Mucosa of descending colon (tissue), 3 donors: ENCODE measurements around the gene S100PBP. TPM values are rescaled to one million over a fixed set of nuclear protein-coding genes. Genes with fewer than 3 reads are reported as not detected.
"Not testable (repeated sequence)": the region's sequence is repeated elsewhere in the genome, so short reads cannot be mapped to it uniquely, and the experiment has no call there.

Experiments
- ATAC-seq: fragments of 200-7000 bp; cut with Tn5 transposase; one replicate; pipeline ENCODE4 v1.9.1; 2020; ENCODE audit warnings: mild to moderate bottlenecking, moderate library complexity
- DNase-seq, 3 donors: peaks; one replicate each; pipeline ENCODE4 v3.0.0-alpha.2; 2020
- H3K36me3 ChIP-seq: fragments of 200-600 bp; one replicate; pipeline ENCODE4 v1.8.0; 2021; ENCODE audit warnings: low read depth, mild to moderate bottlenecking
- H3K4me1 ChIP-seq: fragments of 200-600 bp; one replicate; pipeline ENCODE4 v1.8.0; 2021; ENCODE audit warnings: low read depth, mild to moderate bottlenecking
- H3K4me3 ChIP-seq: fragments of 200-600 bp; one replicate; pipeline ENCODE4 v1.8.0; 2021; ENCODE audit warnings: mild to moderate bottlenecking
- H3K9me3 ChIP-seq: fragments of 200-600 bp; one replicate; pipeline ENCODE4 v1.8.0; 2021; ENCODE audit warnings: mild to moderate bottlenecking
- intact Hi-C, 2 donors: fragments of 100-400 bp; cut with DNase I in 1 of 2; cut with micrococcal nuclease in 1 of 2; formaldehyde crosslinking; loops; one replicate each; pipeline versions ENCODE4 v1.11.0 to v1.11.1; 2022; cut with DNase I, micrococcal nuclease
- total RNA-seq, 3 donors: library from RNA; stranded (reverse); fragmentation: NEBNext Ultra II Directional in 2 of 3; extraction: Animal tissue kit (Norgen Biotek cat#: 25700) in 2 of 3; gene quantifications; one replicate each; pipeline versions ENCODE4 v1.2.1 to v1.2.4, GENCODE V29; 2021 to 2023
- TF ChIP-seq, protein P1 (sequence below): fragments of 200-600 bp; IDR thresholded peaks from one replicate; pipeline ENCODE4 v1.8.0; 2022; ENCODE audit warnings: antibody characterized with exemption, mild to moderate bottlenecking
- donor health status: DM: no; HTN: no; CAD: no; lungs with moderate emphysema.
- donor health status: DM: no; HTN: no; CAD: no.
- donor health status: DM: no; HTN: yes; CAD: no.

The S100PBP gene
- total RNA-seq, 3 donors from 2014 or later: 23.7 to 38.8 (median 31.0) TPM

DNA sequence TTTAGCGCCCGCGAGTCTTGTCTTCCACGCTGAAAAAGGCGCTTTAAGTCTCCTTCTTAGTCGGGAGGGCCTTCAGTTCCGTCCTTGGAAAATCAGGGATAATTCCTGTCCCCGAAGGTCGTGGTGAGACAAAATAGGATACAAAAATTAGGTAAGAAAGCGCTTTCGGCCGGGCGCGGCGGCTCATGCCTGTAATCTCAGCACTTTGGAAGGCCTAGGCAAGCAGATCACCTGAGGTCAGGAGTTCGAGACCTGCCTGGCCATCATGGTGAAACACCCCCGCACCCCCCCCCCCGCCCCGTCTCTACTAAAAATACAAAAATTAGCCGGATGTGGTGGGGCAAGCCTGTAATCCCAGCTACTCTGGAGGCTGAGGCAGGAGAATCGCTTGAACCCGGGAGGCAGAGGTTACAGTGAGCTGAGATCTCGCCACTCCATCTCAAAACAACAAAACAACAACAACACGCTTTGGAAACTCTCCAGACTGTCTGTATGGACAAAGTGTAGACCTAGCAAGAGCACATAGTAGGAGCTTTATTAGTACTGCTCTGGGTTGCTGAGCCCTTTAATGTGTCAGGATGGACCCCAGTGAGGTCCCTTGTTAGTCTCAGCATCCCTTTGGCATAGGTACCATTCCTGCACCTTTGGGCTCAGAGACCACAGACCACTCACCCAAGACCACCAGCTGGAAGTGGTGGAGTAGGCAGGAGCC is 84.5 kb downstream of the S100PBP start:
- intact Hi-C loops: no loop called here
- DNase-seq (peak in 2 of 3 donors; percentile 35 to 56), ATAC-seq (no peak)
- TF ChIP-seq, protein P1, sequence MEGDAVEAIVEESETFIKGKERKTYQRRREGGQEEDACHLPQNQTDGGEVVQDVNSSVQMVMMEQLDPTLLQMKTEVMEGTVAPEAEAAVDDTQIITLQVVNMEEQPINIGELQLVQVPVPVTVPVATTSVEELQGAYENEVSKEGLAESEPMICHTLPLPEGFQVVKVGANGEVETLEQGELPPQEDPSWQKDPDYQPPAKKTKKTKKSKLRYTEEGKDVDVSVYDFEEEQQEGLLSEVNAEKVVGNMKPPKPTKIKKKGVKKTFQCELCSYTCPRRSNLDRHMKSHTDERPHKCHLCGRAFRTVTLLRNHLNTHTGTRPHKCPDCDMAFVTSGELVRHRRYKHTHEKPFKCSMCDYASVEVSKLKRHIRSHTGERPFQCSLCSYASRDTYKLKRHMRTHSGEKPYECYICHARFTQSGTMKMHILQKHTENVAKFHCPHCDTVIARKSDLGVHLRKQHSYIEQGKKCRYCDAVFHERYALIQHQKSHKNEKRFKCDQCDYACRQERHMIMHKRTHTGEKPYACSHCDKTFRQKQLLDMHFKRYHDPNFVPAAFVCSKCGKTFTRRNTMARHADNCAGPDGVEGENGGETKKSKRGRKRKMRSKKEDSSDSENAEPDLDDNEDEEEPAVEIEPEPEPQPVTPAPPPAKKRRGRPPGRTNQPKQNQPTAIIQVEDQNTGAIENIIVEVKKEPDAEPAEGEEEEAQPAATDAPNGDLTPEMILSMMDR: no peak
- H3K4me1 ChIP-seq: peaks cover 14% of the 10 kb centered on the region
- no peaks in the 10 kb centered on the region for H3K9me3 ChIP-seq
- peak overlapping the region; percentile 78 for H3K4me3 ChIP-seq
- no peaks in the 10 kb centered on the region for H3K36me3 ChIP-seq

DNA sequence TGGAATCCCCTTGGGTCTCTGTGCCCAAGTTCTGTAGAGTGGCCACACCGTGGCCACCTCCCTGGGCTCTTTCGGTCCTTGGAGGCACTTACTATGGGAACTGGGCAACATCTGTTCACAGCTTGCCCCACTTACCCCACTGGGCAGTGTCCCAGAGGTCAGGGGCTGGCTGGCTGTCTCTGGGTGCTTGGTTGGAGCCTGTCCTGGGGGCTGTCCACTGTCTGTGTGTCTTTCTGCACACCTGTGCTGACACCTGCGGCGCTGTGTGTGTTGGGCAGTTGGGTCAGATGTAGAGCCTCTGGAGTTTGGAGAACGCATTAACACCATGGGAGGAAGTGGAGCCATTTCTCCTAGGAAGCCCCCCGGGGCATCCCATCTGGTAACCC is 85.1 kb downstream of the S100PBP start:
- ATAC-seq: no peak
- DNase-seq: peak in 1 of 3 donors; percentile 44
- no peaks in the 10 kb centered on the region for H3K36me3 ChIP-seq
- H3K4me1 ChIP-seq: peaks cover 14% of the 10 kb centered on the region
- TF ChIP-seq, protein P1: no peak
- H3K9me3 ChIP-seq: no peaks in the 10 kb centered on the region
- intact Hi-C loops: no loop called here
- H3K4me3 ChIP-seq: no peak overlapping the region

DNA sequence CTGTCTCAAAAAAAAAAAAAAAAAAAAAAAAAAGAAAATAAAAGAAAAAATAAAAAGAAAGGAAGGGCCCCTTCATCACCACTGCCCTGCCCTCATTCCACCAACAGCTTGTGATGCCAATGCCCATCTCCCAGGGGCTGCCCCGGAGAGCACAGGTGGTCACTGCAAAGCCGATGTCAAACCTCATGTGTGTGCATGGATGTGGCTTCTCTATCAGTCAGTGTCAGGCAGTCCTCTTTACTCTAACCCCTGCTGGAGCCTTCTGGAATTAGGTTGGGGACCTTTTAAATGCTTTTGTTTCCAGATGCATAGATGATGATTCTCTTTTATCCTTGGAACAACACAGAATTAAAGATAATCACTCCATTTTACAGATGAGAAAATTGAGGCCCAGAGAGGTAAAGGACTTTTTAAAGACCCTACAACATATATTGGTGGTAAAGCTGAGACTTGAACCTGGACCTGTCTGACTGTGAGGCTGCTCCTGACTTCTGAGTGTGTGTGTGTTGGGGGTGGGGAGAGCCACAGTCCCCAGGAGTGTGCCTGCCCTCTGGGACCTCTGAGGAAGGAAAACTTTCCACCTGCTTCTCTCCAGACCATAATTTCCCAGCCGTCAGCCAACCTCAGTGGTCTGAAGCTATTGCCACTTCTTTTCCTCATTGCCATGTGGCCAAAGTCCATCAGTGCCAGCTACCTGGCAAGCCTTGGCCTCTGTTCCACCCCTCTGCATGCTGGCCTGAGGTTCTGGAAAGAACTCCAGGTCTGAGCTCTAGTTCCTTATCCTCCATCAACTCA is 86.7 kb downstream of the S100PBP start:
- Histone ChIP-seq H3K4me1 (peaks cover 15% of the 10 kb centered on the region), H3K4me3 (no peak overlapping the region), H3K36me3 (no peaks in the 10 kb centered on the region), H3K9me3 (no peaks in the 10 kb centered on the region)
- ATAC-seq (peak; percentile 81), DNase-seq (peak; percentile 82 to 89 (median 84))
- intact Hi-C loops: no loop called here
- TF ChIP-seq, protein P1: no peak

DNA sequence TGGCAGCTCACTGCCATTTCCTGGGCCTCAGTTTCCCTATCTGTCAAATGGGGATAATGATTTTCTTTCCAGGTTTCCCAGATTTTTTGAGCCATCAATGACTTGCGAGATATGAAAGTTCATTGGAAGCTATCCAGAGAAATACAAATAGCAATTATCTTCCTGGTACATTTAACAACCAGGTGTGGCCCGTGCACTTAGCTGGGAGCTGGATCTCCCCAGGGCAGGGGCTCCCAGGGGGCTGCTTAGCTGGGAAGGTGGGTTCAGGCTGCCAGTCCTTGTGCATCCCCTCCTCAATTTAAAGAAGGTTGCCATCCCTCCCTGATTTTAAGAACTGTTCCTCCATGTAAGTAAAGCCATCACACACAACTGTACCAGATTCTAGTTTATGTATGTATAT is 87.3 kb downstream of the S100PBP start:
- Histone ChIP-seq H3K4me3 (no peak overlapping the region), H3K36me3 (no peaks in the 10 kb centered on the region), H3K9me3 (no peaks in the 10 kb centered on the region), H3K4me1 (peaks cover 15% of the 10 kb centered on the region)
- ATAC-seq (peak; percentile 66), DNase-seq (peak in 2 of 3 donors; percentile 65 to 66)
- TF ChIP-seq, protein P1: no peak
- intact Hi-C loops: no loop called here

DNA sequence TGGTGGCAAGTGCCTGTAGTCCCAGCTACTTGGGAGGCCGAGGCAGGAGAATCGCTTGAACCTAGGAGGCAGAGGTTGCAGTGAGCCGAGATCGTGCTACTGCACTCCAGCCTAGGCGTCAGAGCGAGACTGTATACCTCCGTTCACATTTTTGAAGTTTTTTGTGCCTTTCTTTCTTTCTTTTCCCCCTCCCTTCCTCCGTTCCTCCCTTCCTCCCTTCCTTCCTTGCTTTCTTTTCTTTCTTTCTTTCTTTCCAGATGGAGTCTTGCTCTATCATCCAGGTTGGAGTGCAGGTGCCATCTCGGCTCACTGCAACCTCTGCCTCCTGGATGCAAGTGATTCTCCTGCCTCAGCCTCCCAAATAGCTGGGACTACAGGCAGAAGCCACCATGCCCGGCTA is 88.1 kb downstream of the S100PBP start:
- H3K4me1 ChIP-seq: peaks cover 15% of the 10 kb centered on the region
- H3K9me3 ChIP-seq, DNase-seq, H3K4me3 ChIP-seq, intact Hi-C loops, ATAC-seq, H3K36me3 ChIP-seq: not testable (repeated sequence)

DNA sequence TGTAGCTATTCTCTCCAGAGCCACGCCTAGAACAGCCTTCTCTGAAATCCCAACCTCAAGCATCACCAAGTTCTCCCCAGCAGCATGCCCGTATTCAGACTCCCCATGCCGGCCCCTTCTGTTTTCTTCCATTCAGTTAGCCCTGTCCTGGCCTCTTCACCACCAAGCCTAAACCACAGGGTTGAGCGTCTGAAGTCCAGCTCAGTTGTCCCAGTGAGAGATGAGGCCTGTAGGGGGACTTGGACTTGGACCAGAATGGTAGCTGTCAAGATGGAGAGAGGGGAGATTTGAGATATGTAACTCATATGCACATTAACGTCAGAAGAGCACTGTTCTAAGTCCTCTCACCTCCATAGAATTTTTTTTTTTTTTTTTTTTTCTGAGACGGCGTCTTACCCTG is 89.2 kb downstream of the S100PBP start:
- no peaks in the 10 kb centered on the region for H3K36me3 ChIP-seq
- TF ChIP-seq, protein P1: no peak
- H3K4me3 ChIP-seq: no peak overlapping the region
- H3K9me3 ChIP-seq: no peaks in the 10 kb centered on the region
- DNase-seq (peak in 1 of 3 donors; percentile 32), ATAC-seq (no peak)
- peaks cover 15% of the 10 kb centered on the region for H3K4me1 ChIP-seq
- intact Hi-C loops: no loop called here
